Limb (tissue), 2 donors: ENCODE measurements around the gene FAM228B.

Experiments
- DNase-seq, 2 donors: peaks; one replicate each; pipeline ENCODE4 v3.0.0-alpha.2; 2016; ENCODE audit errors: extremely low spot score in 2 of 2

FAM228B gene

GRCh38 chr2:24203029-24203786 lies 79.9 kb downstream of the FAM228B start:
- no peak for DNase-seq

GRCh38 chr2:24203787-24204150 lies 80.5 kb downstream of the FAM228B start:
- no peak for DNase-seq

- DNase-seq, result no peak
Observed at GRCh38 chr2:24204505-24204904, 81.2 kb downstream of the FAM228B start.

- no peak for DNase-seq
Observed at GRCh38 chr2:24205131-24205530, 81.9 kb downstream of the FAM228B start.

GRCh38 chr2:24206242-24206641 lies 83.0 kb downstream of the FAM228B start:
- no peak for DNase-seq

- no peak for DNase-seq
Observed at GRCh38 chr2:24206714-24207113, 83.4 kb downstream of the FAM228B start.

GRCh38 chr2:24207359-24207758 lies 84.1 kb downstream of the FAM228B start:
- DNase-seq, result no peak

- no peak for DNase-seq
Observed at GRCh38 chr2:24208490-24208889, 85.2 kb downstream of the FAM228B start.

GRCh38 chr2:24209389-24210105 lies 86.3 kb downstream of the FAM228B start:
- no peak for DNase-seq

GRCh38 chr2:24210106-24210455 lies 86.8 kb downstream of the FAM228B start:
- DNase-seq, result no peak

GRCh38 chr2:24210723-24211122 lies 87.5 kb downstream of the FAM228B start:
- DNase-seq, result no peak

- DNase-seq, result no peak
Observed at GRCh38 chr2:24211408-24211807, 88.1 kb downstream of the FAM228B start.

GRCh38 chr2:24214880-24215279 lies 91.6 kb downstream of the FAM228B start:
- no peak for DNase-seq
